Measurements from ENCODE around the gene TAPBP. TPM values are rescaled to one million over a fixed set of nuclear protein-coding genes. Genes with fewer than 3 reads are reported as not detected.

Gene TAPBP
- total and polyA plus RNA-seq, 9 of the 15 experiments (the other 6 are each of a cell fraction or from before 2014, with no cell fraction given) = 5.6 to 74.0 (median 22.3) TPM

DNA sequence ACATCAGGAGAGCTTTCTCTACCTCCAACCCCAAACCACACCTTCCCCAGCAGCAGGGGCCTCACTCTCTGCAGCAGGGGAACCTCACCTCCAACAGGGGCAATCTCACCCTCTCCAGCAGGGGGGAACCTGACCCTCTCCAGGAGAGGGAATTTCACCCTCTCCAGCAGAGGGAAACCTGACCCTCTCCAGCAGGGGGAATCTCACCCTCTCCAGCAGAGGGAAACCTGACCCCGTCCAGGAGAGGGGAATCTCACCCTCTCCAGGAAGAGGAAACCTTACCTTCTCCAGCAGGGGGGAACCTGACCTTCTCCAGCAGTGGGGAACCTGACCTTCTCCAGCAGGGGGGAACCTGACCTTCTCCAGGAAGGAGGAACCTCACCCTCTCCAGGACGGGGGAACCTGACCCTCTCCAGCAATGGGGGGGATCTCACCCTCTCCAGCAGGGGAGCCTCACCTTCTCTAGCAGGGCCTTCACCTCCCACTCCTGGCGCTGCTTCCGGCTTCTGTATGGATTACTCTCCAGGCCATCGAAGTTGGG lies 33.8 kb downstream of the TAPBP start (continued):
- TF ChIP-seq ILK (tag; IDR thresholded peaks at IDR 0.05; ENCODE audit: borderline replicate concordance, low read depth) (no peak), PRMT5 (CRISPR knock-in tag; IDR thresholded peaks at IDR 0.05) (no peak), RBM25 (IDR thresholded peaks at IDR 0.05; ENCODE audit: low read depth, low read length, severe bottlenecking) (no peak), MCM5 (IDR thresholded peaks at IDR 0.05; ENCODE audit: low read depth) (no peak), ZNF695 (CRISPR knock-in tag; IDR thresholded peaks at IDR 0.05) (no peak), BMI1 (IDR thresholded peaks at IDR 0.05; ENCODE audit: low read length) (no peak), JUNB (CRISPR knock-in tag; conservative IDR thresholded peaks at IDR 0.05) (no peak), ZBTB7A (IDR thresholded peaks at IDR 0.05; ENCODE audit: borderline replicate concordance, control insufficient read depth, low read depth, low read length) (peak; percentile 77), MBD2 (IDR thresholded peaks at IDR 0.05; ENCODE audit: borderline replicate concordance, low read depth) (no peak), HEY1 (CRISPR knock-in tag; IDR thresholded peaks at IDR 0.05; ENCODE audit: borderline replicate concordance) (no peak), KAT8 (IDR thresholded peaks at IDR 0.05; ENCODE audit: low read depth) (no peak), ELF4 (CRISPR knock-in tag; IDR thresholded peaks at IDR 0.05) (no peak), NR2C2 (CRISPR knock-in tag; IDR thresholded peaks at IDR 0.05) (peak; percentile 55), NR2C2 (tag; IDR thresholded peaks at IDR 0.05) (peak; percentile 80; the same call in 1 of the 2 replicates), BCL6 (CRISPR knock-in tag; IDR thresholded peaks at IDR 0.05) (no peak), ZBTB8A (IDR thresholded peaks at IDR 0.05; ENCODE audit: partially characterized antibody) (no peak), FIP1L1 (IDR thresholded peaks at IDR 0.05; ENCODE audit: low read depth, low read length, poor library complexity, severe bottlenecking) (no peak), BDP1 (IDR thresholded peaks at IDR 0.05; ENCODE audit: insufficient read depth, insufficient read length) (no peak), JUND (IDR thresholded peaks at IDR 0.05; ENCODE audit: borderline replicate concordance, low read depth, low read length) (peak; percentile 78), JUND (tag; IDR thresholded peaks at IDR 0.05; ENCODE audit: borderline replicate concordance, low read depth, low read length) (no peak; the same call in 2 of the 3 replicates)
- TF ChIP-seq, protein P1, sequence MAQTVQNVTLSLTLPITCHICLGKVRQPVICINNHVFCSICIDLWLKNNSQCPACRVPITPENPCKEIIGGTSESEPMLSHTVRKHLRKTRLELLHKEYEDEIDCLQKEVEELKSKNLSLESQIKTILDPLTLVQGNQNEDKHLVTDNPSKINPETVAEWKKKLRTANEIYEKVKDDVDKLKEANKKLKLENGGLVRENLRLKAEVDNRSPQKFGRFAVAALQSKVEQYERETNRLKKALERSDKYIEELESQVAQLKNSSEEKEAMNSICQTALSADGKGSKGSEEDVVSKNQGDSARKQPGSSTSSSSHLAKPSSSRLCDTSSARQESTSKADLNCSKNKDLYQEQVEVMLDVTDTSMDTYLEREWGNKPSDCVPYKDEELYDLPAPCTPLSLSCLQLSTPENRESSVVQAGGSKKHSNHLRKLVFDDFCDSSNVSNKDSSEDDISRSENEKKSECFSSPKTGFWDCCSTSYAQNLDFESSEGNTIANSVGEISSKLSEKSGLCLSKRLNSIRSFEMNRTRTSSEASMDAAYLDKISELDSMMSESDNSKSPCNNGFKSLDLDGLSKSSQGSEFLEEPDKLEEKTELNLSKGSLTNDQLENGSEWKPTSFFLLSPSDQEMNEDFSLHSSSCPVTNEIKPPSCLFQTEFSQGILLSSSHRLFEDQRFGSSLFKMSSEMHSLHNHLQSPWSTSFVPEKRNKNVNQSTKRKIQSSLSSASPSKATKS (CRISPR knock-in tag; IDR thresholded peaks at IDR 0.05) = no peak
- TF ChIP-seq, protein P2, sequence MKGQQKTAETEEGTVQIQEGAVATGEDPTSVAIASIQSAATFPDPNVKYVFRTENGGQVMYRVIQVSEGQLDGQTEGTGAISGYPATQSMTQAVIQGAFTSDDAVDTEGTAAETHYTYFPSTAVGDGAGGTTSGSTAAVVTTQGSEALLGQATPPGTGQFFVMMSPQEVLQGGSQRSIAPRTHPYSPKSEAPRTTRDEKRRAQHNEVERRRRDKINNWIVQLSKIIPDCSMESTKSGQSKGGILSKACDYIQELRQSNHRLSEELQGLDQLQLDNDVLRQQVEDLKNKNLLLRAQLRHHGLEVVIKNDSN (CRISPR knock-in tag; IDR thresholded peaks at IDR 0.05) = no peak
- TF ChIP-seq, protein P3, sequence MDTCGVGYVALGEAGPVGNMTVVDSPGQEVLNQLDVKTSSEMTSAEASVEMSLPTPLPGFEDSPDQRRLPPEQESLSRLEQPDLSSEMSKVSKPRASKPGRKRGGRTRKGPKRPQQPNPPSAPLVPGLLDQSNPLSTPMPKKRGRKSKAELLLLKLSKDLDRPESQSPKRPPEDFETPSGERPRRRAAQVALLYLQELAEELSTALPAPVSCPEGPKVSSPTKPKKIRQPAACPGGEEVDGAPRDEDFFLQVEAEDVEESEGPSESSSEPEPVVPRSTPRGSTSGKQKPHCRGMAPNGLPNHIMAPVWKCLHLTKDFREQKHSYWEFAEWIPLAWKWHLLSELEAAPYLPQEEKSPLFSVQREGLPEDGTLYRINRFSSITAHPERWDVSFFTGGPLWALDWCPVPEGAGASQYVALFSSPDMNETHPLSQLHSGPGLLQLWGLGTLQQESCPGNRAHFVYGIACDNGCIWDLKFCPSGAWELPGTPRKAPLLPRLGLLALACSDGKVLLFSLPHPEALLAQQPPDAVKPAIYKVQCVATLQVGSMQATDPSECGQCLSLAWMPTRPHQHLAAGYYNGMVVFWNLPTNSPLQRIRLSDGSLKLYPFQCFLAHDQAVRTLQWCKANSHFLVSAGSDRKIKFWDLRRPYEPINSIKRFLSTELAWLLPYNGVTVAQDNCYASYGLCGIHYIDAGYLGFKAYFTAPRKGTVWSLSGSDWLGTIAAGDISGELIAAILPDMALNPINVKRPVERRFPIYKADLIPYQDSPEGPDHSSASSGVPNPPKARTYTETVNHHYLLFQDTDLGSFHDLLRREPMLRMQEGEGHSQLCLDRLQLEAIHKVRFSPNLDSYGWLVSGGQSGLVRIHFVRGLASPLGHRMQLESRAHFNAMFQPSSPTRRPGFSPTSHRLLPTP (IDR thresholded peaks at IDR 0.05; ENCODE audit: borderline replicate concordance, extremely low read depth, insufficient read length) = no peak

Data from K562 (cell line).